ENCODE measurements around the gene WDR82. TPM values are rescaled to one million over a fixed set of nuclear protein-coding genes. Genes with fewer than 3 reads are reported as not detected.
A peak's percentile ranks its signal among the peaks of the same experiment; 100 is the strongest.

The WDR82 gene
- total and polyA plus RNA-seq, 2 donors from 2014 or later = 20.9 to 75.8 TPM

- peaks cover 0 to 1% (median 0%) of the 10 kb centered on the region in 3 donors for H3K4me1 ChIP-seq (ENCODE audit: control insufficient read depth in 2 of 3, insufficient read depth in 2 of 3, low read depth in 1 of 3, low read length in 3 of 3)
- DNase-seq = peak in 3 of 5 donors; percentile 25 to 63 (median 31)
- H3K9me3 ChIP-seq (ENCODE audit: control insufficient read depth in 2 of 3, insufficient read depth in 1 of 3, low read length in 3 of 3) = no peaks in the 10 kb centered on the region
- H3K4me3 ChIP-seq (ENCODE audit: low read length in 3 of 3) = no peak overlapping the region
- intact Hi-C loops (cut with DNase I) = no loop called here
- no peak overlapping the region for H3K27ac ChIP-seq (ENCODE audit: low read depth in 2 of 2, low read length in 2 of 2)
- H3K9ac ChIP-seq (ENCODE audit: low read length in 3 of 3) = no peak overlapping the region
- FAIRE-seq = no peak
- no peaks in the 10 kb centered on the region for H3K27me3 ChIP-seq (ENCODE audit: control insufficient read depth, insufficient read depth, low read length)
- peaks cover 0 to 2% (median 0%) of the 10 kb centered on the region in 3 donors for H3K36me3 ChIP-seq (ENCODE audit: control insufficient read depth in 2 of 3, insufficient read depth in 3 of 3, low read length in 3 of 3)
- no peak for TF ChIP-seq CTCF (IDR thresholded peaks at IDR 0.05; ENCODE audit: borderline replicate concordance, extremely low read depth, insufficient read depth)
These were observed 39.9 kb upstream of the WDR82 start for GRCh38 chr3:52318186-52318816.

GRCh38 chr3:52317208-52318000 is 39.0 kb upstream of the WDR82 start:
- no peaks in the 10 kb centered on the region for H3K27me3 ChIP-seq (ENCODE audit: control insufficient read depth, insufficient read depth, low read length)
- H3K4me1 ChIP-seq (ENCODE audit: control insufficient read depth in 2 of 3, insufficient read depth in 2 of 3, low read depth in 1 of 3, low read length in 3 of 3) = no peaks in the 10 kb centered on the region
- H3K4me3 ChIP-seq (ENCODE audit: low read length in 3 of 3) = peak overlapping the region; percentile 46 to 67 (median 64)
- peak; percentile 82 to 89 (median 88) for DNase-seq
- H3K27ac ChIP-seq (ENCODE audit: low read depth in 2 of 2, low read length in 2 of 2) = no peak overlapping the region
- H3K9me3 ChIP-seq (ENCODE audit: control insufficient read depth in 2 of 3, insufficient read depth in 1 of 3, low read length in 3 of 3) = no peaks in the 10 kb centered on the region
- no peak for TF ChIP-seq CTCF (IDR thresholded peaks at IDR 0.05; ENCODE audit: borderline replicate concordance, extremely low read depth, insufficient read depth)
- peak overlapping the region in 2 of 3 donors; percentile 21 to 46 for H3K9ac ChIP-seq (ENCODE audit: low read length in 3 of 3)
- peaks cover 0 to 2% (median 0%) of the 10 kb centered on the region in 3 donors for H3K36me3 ChIP-seq (ENCODE audit: control insufficient read depth in 2 of 3, insufficient read depth in 3 of 3, low read length in 3 of 3)
- no peak for FAIRE-seq
- intact Hi-C loops (cut with DNase I) = no loop called here

- DNase-seq (peak in 1 of 5 donors; percentile 22), FAIRE-seq (no peak)
- Histone ChIP-seq H3K4me3 (ENCODE audit: low read length in 3 of 3) (no peak within 1 kb of the TSS), H3K9me3 (ENCODE audit: control insufficient read depth in 2 of 3, insufficient read depth in 1 of 3, low read length in 3 of 3) (no peaks in the 10 kb centered on the region), H3K27ac (ENCODE audit: low read depth in 2 of 2, low read length in 2 of 2) (no peak within 1 kb of the TSS), H3K36me3 (ENCODE audit: control insufficient read depth in 2 of 3, insufficient read depth in 3 of 3, low read length in 3 of 3) (peaks cover 0 to 2% (median 0%) of the 10 kb centered on the region in 3 donors), H3K27me3 (ENCODE audit: control insufficient read depth, insufficient read depth, low read length) (no peaks in the 10 kb centered on the region), H3K4me1 (ENCODE audit: control insufficient read depth in 2 of 3, insufficient read depth in 2 of 3, low read depth in 1 of 3, low read length in 3 of 3) (no peaks in the 10 kb centered on the region), H3K9ac (ENCODE audit: low read length in 3 of 3) (no peak within 1 kb of the TSS)
- no peak for TF ChIP-seq CTCF (IDR thresholded peaks at IDR 0.05; ENCODE audit: borderline replicate concordance, extremely low read depth, insufficient read depth)
- intact Hi-C loops (cut with DNase I) = no loop called here
These were observed 37.7 kb upstream of the WDR82 start, which contains the start of gene DNAH1 for GRCh38 chr3:52315977-52316764. TSS of gene DNAH1 (plus strand) at chr3:52316319. CDS start at chr3:52322443, 6,124 bp downstream.

Data from kidney (tissue), 14 donors.